ENCODE measurements around the gene NELFB.

GRCh38 chr9:137305798-137306065 is 50.6 kb downstream of the NELFB start:
- TF ChIP-seq CTCF (conservative IDR thresholded peaks at IDR 0.05; ENCODE audit: low read length) (no peak), EZH2phosphoT487 (IDR thresholded peaks at IDR 0.05; ENCODE audit: borderline replicate concordance, low read depth, low read length) (no peak)
